Omental fat pad (tissue), 4 donors: Measurements from ENCODE around the gene SRGN. TPM values are rescaled to one million over a fixed set of nuclear protein-coding genes. Genes with fewer than 3 reads are reported as not detected.
"Not testable (repeated sequence)": the region's sequence is repeated elsewhere in the genome, so short reads cannot be mapped to it uniquely, and the experiment has no call there.

ENCODE experiments used
- ATAC-seq: fragments of 150-250 bp; one replicate; pipeline ENCODE4 v1.9.1; 2016; ENCODE audit warnings: mild to moderate bottlenecking, moderate library complexity; ENCODE audit not compliant: low FRiP score
- DNase-seq: peaks from one replicate; pipeline ENCODE4 v3.0.0-alpha.2; 2019; ENCODE audit warnings: low spot score
- CTCF ChIP-seq, 3 donors: fragments of 450-650 bp; IDR thresholded peaks; one replicate each; pipeline ENCODE4 v1.5.1; 2016 to 2017; ENCODE audit warnings: antibody characterized with exemption in 3 of 3, mild to moderate bottlenecking in 3 of 3, moderate library complexity in 2 of 3
- total RNA-seq, 4 donors: library from RNA; depleted of rRNA; stranded (reverse); fragments of >200 nt; gene quantifications; one replicate each; pipeline ENCODE4 v1.1.0, GENCODE V29; 2016

The SRGN gene, protein sequence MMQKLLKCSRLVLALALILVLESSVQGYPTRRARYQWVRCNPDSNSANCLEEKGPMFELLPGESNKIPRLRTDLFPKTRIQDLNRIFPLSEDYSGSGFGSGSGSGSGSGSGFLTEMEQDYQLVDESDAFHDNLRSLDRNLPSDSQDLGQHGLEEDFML
- total RNA-seq: 100 to 1,000 TPM; 289 to 481 (median 419) TPM

DNA sequence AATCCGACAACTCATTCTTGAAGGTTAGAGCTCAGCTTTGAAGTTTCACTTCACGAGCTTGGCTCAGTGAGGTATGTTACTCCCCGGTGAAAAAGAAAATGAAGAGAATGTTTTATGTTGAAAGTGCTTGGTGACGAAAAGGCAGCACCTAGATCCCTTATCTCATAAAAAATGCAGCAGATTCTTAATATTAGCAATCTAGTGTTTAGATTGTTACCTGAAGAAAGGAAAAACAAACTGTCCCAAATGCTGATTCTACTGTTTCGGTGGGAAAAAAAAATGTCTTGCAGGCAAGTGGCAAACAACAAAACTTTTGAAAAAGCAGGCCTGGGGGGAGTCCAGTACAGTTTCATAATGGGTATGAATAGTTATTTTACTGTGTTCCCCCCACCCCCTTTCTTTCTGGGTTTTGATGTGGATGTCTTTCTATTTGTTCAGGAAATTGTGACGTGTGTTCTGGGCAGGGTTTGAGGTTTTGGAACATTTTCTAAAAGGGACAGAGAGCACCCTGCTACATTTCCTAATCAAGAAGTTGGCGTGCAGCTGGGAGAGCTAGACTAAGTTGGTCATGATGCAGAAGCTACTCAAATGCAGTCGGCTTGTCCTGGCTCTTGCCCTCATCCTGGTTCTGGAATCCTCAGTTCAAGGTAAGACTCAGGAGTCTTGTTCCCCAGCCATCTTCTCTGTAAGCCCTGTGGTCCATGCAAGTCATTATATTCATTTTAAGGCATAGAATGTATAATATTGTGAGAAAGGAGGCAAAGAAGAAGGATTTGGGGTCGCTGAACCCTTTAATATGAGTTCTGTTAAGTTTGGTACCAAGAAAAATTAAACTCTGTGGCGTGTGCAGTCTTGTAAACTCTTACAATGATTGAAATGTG, at the start of gene SRGN:
TSS of gene SRGN (plus strand) at position 514 of the 881 bp plus-strand sequence. CDS start at position 569, 55 bp downstream.
- TF ChIP-seq CTCF (IDR thresholded peaks at IDR 0.05): no peak
- DNase-seq (peak; percentile 46), ATAC-seq (peak; percentile 67)

DNA sequence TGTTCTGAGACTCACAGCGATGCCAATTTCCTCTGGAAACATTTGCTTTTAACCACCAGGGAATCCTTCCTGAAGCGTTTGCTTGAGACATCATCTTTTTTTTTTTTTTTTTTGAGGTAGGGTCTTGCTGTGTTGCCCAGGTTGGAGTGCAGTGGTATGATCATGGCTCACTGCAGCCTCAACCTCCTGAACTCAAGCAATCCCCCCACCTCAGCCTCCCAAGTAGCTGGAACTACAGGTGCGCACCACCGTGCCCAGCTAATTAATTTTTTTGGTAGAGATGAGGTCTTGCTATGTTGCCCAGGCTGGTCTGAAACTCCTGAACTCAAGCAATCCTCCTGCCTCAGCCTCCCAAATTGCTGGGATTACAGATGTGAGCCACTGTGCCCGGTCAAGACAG, 47.0 kb upstream of the SRGN start:
- ATAC-seq, DNase-seq: not testable (repeated sequence)

DNA sequence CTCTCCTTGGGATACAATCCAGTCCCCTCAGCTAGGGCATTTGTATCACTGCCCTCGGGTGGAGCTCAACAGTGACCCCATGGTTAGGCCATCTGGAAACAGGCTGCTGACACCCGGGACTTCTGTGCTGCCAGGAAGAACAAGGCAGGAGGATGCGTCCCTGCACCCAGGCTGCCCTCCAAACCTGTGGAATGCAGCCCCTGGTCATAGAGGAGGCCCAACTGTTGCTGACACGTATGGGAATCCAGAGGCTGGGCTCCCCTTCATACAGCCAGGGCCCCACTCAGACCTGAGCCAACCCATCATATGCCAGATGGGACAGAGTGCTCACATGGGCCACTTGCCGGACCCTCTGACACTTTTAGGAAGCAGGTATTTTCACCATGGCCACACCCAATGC, 45.5 kb upstream of the SRGN start:
- DNase-seq: no peak
- no peak for ATAC-seq
- no peak for TF ChIP-seq CTCF (IDR thresholded peaks at IDR 0.05)

GRCh38 chr10:69042838-69043237, 45.1 kb upstream of the SRGN start:
- DNase-seq (no peak), ATAC-seq (no peak)
- no peak for TF ChIP-seq CTCF (IDR thresholded peaks at IDR 0.05)

DNA sequence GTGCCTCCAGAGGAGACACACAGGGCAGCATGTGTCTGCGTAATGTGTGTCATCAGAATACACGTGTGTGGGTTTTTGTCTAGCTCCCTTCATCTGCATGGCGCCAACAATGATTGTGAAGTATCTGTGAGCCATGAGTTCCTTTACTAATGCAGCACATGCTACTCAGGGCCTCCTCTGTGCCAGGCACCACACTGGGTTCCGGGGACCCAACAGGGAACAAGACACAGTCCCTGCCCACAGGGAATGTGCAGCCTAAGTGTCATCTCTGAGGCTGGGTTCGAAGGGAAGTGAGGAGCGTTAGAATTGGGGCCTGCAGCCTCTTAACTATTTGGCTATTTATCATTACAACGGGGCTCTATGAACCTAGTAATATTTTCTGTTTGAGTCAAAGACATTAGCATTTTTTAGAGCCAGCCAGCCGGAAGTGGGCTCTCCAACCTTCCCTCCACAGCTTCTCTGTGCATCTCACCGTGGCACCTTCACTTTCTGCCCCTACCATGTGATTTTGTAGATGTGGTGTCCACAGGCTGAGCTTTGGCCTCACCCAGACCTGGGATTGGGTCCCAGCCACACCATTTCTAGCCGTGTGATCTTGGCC, 43.9 kb upstream of the SRGN start:
- ATAC-seq (no peak), DNase-seq (no peak)
- TF ChIP-seq CTCF (IDR thresholded peaks at IDR 0.05): no peak

DNA sequence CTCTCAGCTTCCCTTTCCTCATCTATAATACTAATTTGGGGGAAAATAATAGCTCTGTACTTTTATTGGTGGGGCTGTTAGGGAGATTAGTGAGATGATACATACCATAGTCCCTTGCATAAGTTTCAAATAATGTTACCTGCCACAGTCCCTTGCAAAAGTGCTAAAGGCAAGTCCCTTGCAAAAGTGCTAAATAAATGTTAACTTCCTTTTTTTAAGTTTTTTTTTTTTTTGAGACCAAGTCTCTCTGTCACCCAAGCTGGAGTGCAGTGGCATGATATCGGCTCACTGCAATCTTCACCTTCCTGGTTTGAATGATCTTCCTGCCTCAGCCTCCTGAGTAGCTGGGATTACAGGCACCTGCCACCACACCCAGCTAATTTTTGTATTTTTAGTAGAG, 43.4 kb upstream of the SRGN start:
- ATAC-seq (no peak), DNase-seq (no peak)
- no peak for TF ChIP-seq CTCF (IDR thresholded peaks at IDR 0.05)

DNA sequence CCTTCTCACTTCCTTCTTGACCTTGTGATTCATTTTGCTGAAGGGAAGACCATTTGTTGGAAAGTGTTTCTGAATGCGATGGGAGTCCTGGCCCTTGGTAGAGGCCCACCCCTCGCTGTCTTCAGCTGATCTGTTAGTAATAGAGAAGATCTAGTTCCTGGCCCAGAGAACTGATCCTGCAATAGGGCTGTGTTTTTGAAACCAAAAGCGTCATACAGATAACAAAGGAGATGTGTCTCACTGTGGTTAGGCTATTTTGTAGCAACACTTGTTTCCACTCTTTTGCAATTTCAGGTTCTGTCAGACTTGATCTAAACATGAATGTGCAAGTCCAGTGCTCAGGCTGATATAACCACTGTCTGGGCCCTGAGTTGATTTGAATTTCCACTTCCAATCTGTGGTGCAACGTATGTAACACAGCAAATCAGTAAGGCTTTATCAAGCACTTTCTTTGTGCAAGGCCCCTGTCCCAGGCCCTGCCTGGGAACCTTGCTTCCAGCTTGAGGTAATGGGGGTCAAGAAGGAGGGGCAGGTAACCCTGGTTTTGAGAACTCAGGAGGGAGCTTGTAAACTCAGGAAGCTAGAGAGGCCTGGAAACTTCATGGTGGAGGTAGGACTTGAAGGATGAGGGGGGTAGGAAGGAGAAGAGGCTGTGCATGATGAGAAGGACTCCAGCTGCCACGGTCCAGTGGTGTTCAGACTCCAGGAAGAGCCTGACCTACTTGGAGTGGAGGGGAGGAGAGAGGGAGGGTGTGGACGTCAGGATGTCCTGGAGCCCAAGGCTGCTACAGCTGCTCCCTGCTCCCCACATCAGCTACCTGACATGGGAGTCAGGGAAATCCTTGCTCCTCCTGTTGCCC, 42.2 kb upstream of the SRGN start:
- no peak for ATAC-seq
- TF ChIP-seq CTCF (IDR thresholded peaks at IDR 0.05): no peak
- no peak for DNase-seq
